CD4-positive, alpha-beta T cell treated with Interleukin-15 for 4 hours (primary cell): ENCODE results near the gene EGF.

Source experiments
- DNase-seq: peaks from one replicate; pipeline ENCODE4 v3.0.0-alpha.2; 2020; ENCODE audit warnings: low spot score

EGF gene

DNA sequence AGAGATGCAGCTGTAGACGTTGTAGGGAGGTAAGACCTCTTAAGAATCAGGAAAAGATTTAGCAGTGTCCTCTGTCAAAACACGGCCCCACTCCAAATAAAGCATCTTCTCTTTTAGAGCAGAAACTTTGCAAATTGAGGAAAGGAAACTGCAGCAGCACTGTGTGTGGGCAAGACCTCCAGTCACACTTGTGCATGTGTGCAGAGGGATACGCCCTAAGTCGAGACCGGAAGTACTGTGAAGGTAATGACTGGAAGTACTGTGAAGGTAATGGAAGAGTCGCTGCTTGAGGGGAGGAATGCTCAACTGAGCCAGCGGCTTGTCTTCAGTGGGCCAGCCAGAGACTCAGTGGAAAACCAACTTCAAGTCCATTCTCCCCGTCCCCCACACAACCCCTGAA, 46.5 kb downstream of the EGF start:
- DNase-seq: no peak

DNA sequence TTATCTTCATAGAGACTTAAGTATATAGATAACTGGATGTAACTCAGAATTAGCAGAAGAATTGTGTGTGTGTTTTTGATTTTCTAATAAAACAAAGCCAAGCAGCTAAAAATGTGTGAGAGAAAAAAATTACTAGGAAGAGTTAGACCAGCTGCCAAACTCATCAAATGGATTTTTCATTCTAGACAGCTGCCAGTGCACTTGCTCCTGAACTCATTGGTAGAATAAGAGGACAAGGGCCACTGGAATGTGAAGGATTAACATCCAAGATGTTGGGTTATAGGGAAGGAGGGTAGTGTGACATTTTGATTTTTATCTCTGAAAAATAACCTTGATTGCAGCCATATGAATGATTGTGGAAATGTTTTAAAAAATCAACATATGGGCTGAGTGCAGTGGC, 49.7 kb downstream of the EGF start:
- no peak for DNase-seq

DNA sequence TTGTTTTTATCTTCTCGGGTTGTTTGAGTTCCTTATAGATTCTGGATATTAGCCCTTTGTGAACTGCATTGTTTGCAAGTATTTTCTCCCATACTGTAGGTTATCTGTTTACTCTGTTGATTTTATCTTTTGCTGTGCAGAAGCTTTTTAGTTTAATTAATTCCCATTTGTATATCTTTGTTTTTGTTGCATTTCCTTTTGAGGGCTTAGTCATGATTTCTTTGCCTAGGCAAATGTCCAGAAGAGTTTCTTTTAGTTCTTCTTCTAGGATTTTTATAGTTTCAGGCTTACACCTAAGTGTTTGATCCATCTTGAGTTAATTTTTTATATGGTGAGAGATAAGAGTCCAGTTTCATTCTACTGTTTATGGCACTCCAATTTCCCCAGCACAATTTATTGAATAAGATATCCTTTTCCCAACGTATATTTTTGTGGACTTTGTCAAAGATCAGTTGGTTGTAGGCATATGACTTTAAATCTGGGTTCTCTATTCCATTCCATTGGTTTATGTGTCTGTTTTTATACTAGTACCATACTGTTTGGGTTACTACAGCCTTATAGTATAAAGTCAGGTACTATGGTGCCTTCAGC, 54.3 kb downstream of the EGF start:
- no peak for DNase-seq

DNA sequence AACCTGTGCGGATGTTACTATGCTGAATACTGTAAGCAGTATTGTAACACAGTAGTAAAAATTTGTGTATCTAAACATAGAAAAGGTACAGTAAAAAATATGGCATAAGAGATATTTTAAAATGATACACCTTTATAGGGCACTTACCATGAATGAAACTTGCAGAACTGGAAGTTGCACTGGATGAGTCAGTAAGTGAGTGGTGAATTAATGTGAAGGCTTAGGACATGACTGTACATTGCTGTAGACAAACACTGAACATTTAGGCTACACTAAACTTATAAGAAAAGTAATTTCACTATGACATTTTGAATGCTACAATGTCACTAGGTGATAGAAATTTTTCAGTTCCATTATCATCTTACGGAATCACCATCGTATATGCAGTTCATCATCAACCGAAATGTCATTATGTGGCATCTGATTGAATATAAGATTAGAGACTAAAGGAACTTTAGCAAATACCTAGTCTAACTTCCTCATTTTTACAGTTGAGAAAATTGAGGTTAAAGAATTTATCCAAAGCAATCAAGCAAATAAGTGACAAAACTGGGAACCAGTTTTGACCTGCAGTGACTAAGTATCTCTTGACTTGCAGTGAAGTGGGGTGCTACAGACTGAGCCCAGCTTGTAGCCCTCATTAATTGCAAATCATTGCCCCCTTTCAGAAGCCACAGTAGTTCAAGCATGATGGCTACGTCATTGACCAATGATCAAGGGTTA, 55.3 kb downstream of the EGF start:
- DNase-seq: no peak

DNA sequence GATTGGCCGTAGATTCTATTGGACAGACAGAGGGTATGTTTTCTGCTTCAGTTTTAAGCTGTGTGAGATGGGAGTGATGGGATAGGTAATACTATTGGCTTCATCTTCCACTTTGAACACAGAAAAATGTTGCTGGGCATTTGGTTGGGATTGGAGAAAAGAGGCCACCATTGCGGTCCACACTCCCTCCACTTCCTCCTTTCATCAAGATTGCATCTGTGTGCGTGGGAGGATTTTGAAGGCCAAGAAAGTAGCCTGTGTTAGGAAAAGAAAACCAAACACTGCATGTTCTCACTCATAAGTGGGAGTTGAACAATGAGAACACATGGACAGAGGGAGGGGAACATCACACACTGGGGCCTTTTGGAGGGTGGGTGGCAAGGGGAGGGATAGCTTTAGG, 56.4 kb downstream of the EGF start:
- no peak for DNase-seq

DNA sequence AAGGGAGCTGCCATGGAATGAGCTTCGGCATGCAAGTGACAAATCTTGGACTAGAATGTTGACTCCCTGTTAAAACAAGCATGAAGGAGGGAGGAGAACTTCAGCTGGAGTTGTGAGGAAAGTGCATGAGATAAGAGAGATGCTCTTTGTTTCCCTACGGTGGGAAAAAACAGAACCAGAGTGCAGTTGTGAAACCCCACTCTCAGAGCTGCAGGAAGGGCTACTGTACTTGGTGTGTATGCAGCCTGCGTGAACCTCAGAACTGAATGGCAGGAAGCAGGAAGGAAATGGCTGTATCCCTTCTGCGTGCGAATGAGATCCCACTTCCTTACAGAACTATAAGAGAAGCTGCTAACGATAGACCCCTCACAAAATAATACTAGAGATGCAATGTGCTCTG, 57.2 kb downstream of the EGF start:
- DNase-seq: no peak

DNA sequence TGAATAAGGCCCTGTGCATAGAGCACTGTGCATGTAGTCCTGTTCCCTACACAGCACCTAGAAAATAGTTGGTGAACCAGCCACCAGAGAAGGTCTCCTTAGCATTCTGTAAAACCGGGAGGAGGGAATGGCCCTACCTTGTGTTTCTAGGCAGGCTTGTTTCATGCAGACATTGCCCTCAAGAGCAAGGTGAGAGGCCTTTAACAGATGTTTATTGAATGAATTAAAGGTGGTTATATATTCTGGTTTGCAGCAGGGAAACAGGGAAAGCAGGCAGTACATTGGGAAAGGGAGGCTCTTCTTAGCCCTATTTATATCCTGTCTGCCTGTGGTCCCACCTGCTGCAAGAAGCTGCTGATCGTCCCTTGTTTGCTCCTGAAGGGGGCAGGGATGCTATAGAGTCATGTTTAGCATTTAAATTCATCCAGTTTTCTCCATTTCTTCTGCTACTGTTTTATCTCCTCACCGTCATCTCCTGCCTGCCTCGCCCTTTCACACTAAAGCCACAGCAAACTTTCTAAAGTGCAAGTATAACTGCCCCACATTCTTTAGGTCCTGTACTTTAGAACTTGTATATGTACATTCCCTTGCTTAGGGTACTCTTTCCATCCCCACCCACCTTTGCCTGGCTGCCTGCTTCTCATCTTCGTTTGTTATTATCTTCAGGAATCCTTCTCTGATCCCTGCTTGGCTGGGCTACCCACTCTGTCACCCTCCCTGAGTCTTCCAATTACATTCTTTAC, 60.3 kb downstream of the EGF start:
- no peak for DNase-seq

DNA sequence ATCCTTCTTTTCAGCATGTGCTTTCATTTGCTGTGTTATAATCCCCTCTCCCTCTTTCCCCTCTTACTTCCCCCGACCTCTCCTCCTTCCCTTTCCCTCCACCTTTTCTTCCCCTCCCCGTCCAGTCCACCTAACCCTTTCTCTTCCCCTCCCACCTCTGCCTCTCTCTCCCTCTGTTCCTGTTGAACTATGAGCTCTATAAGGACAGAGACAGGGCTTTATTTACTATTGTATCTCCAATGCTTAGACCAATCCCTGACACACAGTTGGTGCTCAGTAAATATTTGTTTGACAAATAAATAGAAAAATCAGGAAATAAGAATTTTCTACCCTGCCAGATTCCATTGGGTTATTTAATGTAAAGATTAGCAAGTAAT, 60.8 kb downstream of the EGF start:
- no peak for DNase-seq

DNA sequence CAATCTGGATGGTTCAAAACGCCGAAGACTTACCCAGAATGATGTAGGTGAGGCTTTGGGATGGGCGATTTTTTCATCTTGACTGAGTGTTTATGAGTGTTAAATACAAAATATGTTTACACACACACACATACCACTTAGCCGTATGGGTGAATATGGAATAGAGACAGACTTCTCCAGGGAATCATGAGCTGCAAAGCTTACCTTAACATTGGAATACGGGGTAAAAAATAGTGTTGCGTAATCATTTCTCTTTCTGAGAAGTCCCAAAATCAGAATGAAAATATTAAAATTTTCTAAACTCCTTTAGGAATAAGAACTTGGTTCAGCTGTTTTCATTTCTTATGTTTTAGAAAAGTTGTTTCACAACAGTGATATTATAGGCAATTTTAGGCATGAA, 63.5 kb downstream of the EGF start:
- no peak for DNase-seq

DNA sequence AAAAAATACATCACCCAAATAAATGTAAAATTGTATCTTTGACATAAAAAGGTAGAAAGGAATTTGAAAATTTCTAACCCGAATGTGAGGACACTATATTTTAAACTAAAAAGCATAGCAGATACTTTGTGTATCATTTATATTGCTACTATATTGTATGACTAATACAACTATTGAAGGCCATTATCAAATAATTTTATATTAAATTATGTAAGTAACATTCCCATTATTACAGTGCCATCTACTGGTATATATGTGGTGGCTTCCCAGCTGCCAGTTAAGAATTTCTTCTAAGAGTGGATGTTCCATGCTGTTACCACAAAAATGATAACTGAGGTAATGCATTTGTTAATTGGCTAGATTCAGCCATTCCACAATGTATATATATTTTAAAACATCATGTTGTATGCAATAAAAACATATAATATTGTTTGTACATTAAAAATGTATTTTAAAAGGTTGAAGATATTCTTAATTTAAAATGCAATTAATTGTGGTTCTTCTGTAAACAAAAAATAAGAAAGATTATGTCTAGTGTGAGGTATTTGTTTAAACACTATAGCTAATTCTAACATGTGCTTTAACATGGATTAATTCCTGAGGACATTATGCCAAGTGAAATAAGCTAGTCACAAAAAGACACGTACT, 65.3 kb downstream of the EGF start:
- DNase-seq: peak; percentile 25

DNA sequence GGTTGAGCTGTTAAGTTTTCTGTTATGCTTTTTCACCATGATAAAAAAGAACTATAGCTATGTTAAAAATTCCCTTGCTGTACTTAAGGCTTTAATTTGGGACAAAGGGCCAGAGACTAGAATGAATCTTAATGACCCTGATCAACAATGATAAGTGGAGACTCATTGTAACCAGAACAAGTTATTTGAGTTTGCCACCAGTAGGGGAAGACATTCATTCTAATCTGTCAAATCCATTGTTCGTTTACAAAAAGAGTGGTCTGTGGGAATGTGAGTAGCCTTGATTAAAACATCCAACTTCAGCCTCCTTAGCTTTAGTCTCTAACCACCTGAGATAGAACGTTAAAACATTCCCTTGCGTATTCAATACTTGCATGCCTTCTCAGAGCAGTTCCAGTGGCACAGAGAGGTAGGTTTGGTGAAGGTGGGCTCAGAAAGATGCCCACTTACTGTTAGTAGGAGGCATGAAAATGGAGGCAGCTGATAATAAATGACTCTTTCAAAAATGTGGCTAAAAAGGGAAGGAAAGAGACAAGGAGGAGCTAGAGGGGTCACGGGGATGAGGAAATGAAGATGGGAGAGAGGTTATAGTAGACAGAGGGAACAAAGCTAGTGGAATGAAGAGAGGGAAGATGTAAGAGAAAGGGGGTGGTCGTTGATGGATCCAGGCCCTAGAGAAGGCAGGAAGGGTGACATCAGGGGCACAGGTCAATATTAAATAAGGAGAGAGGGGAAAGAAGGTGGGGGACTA, 66.2 kb downstream of the EGF start:
- no peak for DNase-seq

DNA sequence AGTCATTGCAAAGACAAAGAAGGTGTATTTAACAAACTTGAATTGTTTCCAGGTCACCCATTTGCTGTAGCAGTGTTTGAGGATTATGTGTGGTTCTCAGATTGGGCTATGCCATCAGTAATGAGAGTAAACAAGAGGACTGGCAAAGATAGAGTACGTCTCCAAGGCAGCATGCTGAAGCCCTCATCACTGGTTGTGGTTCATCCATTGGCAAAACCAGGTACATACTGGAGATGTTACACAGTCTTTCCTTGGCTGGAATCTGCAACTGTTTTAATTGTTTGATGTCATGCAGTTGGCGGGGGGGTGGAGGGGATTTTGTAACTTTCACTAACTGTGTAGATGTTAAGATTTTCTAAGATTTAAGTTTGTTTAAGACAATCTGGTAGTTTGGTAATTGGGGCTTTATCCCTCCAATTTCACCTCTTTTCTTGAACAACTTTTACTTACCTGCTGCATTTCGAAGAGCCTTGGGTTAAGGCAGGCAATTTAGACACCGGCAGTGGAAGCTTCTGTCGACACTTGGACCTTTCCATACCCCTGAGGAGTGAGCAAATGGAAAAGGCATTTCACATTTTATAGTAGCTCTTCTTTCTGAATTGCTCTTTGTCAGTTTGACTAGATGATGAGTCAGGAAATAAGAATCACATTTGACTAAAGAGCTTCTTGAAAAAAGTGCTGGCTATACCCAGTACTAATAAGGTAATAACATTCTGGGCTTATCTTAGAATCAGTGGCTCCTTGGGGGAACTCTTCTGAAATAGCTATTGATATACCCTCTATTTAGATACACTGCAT, 67.4 kb downstream of the EGF start:
- DNase-seq: no peak

DNA sequence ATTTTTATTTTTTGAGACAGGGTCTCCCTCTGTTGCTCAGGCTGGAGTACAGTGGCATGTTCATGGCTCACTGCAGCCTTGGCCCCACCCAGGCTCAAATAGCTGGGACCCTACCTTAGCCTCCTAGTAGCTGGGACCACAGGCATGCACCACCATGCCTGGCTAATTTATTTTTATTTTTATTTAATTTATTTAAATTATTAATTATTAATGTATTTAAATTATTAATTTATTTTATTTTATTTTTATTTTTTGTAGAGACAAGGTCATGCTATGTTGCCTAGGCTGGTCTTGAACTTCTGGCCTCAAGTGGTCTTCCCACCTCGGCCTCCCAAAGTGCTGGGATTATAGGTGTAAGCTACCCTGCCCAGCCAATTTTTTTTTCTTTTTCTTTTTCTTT, 69.3 kb downstream of the EGF start:
- DNase-seq: no peak

DNA sequence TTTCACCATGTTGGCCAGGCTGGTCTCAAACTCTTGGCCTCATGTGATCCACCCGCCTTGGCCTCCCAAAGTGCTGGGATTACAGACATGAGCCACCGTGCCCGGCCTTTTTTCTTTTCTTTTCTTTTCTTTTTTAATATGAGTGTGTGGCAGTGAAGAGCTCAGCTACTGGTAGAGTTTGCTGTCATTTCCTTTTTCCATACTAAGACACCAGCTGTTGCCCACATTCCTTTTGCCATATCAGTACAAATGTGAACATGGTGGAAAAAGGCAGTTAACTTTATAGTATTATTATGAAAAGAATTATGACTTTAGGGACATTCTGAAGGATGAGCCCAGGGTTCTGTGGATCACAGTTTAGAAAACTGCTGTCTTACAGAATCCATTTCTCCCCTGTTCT, 69.8 kb downstream of the EGF start:
- DNase-seq: no peak

DNA sequence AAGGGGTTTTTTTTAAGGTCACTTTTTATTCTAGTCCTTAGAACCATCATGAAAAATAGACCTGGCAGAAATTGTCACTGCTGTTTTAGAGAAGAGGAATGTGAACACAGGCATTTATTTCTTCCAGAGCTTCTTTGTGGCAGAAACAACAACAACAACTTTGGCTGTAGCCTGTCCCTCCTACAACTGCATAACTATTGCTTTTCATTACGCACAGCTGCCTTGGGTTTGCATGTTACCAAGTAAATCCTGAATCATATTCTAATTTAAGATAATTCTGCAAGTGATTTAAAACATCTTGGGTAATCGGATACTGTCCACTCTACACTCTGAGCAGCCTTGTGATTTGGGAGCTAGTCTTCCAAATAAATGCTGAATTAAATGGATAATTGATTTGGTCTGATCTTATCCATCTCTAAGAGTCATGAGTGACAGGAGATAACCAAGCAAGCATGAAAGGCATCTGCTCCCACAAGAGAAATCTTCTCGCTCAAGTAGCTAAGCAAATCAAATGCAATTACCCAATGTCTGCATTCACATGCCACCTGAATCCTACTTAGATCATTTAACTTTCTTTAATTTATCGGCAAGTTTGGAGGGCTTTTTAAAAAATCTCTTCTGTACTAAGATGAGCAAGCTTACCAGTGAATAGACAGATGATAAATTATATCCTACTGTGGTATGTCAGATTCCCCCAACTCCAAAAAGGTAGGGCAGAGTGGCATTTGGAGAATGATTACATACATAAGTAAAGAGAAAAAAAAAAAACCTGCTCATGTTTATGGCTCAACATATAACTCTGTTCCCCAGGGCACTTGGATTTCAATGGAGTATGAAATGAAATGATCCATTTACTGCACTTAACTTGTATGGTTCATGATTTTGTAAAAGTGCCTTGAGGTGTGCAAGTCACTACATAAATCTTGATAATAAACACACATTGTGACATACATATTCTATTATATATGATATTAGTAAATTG, 73.6 kb downstream of the EGF start:
- no peak for DNase-seq

DNA sequence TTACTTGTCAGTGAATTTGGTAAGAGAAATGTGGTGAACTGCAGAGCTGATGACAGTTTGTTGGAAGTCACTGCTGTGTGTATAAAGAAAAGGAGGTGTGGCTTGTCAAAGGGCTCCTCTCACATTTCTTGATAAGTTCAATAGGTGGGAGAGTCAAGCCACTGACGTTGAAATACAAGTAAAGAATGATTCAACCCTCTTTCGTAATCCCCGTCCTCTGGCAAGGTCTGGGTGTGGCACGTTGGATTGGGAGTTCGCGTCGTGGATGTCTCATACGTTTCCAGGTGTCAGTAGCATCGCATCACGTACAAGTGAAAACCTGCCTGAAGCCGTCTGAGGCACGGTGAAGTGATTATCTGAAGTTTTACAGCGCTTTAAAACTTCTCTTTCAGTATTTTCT, 76.4 kb downstream of the EGF start:
- DNase-seq: no peak

DNA sequence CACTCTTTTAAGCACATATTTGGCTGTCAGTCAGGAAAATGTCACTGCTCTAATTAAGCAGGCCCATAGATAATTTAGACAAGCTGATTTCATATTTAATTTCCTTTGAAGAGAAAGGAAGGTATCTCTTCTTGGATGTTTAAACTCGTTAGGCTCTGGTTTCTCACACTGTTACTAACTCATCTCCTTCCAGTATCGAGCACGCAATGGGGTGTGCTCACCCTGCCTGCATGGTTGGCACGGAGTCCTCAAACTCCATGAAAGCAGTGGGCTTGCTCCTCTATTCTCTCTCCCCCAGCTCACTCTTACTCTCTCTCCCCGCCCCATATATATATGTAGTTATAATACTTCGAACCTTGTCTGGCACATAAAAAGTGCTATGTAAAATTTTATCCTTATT, 76.9 kb downstream of the EGF start:
- DNase-seq: no peak

DNA sequence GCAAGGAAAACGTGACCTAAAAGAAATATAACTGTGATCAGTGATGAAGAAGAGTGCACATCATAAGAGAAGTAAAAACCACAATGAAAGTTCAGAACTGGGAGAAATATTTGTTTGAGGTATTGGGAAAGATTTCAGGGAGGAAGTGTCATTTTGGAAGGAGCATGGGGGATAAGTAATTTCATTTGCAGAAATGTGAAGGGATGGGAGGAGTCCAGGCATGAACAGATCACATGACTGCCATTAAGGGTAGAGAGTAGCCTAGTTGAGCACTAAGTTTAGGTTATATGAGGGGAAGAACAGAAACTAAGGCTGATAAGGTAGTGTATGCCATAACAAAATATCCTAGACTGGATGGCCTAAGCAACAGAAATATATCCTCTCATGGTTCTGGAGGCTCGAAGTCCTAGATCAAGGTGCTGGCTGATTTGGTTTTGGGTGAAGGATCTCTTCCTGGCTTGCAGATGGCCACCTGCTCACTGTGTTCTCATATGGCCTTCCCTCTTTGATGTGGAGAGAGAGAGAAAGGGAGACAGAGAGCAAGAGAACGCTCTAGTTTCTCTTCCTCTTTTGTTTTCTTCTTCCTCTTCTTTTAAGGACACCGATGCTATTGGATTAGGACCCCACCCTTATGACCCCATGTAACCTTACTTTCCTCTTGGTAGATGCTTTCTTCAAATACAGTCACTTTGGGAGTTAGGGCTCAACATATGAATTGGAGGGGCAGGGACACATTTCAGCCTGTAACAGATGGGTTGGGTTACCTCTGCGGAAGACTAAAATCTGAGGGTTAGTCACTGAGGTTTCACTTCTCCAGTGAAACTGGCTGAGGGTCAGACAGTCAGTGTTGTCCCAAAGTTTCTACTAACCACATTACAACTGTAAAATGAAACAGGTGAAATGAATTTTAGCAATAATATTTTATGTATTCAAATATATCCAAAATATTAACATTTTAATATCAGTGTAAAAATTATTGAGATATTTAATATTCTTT, 77.9 kb downstream of the EGF start:
- no peak for DNase-seq

DNA sequence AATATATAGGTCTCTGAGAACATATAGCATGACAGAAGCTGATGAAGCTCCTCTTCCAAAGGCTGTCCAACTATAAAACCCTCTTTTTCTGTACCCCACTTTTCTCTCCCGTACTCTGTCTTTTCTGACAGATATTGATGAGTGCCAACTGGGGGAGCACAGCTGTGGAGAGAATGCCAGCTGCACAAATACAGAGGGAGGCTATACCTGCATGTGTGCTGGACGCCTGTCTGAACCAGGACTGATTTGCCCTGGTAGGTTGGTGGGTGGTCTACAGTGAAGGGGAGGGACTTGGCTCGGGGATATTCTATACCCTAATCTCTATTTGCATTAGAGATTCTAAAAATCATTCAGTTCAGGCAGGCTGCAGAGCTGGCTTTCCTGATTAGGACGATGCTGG, 80.4 kb downstream of the EGF start:
- DNase-seq: no peak
